Measurements from ENCODE around the gene CLN5.

DNA sequence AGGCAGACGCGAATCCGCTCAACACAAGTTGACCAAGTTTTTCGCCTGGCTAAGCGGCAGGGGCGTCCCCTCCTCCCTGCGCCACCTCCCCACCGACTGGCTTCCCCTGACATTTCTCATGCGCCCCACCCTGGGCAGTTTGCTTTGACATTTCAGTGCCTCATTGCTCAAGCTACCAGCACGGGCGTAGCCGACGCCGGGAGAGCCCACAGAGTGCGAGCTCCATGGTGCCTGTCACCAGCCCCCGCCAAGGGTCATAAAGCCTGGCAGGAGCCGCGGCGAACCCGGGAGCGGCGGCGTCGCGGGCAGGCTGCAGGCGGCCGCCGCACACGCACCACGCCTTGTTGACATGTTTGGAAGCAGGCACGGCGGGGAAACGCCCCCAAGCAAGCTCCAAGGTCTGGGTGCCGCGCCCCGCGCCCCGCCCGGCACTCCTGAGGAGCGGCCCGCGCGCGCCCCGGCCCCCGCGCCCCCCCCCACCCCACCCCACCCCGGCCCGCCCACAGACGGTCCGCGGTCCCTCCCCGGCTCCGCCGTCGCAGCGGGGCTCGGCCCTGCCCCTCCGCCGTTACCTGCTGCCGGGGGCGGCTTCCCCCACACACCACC lies 34.5 kb downstream of the CLN5 start:
- TF ChIP-seq, protein P1, sequence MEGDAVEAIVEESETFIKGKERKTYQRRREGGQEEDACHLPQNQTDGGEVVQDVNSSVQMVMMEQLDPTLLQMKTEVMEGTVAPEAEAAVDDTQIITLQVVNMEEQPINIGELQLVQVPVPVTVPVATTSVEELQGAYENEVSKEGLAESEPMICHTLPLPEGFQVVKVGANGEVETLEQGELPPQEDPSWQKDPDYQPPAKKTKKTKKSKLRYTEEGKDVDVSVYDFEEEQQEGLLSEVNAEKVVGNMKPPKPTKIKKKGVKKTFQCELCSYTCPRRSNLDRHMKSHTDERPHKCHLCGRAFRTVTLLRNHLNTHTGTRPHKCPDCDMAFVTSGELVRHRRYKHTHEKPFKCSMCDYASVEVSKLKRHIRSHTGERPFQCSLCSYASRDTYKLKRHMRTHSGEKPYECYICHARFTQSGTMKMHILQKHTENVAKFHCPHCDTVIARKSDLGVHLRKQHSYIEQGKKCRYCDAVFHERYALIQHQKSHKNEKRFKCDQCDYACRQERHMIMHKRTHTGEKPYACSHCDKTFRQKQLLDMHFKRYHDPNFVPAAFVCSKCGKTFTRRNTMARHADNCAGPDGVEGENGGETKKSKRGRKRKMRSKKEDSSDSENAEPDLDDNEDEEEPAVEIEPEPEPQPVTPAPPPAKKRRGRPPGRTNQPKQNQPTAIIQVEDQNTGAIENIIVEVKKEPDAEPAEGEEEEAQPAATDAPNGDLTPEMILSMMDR (conservative IDR thresholded peaks at IDR 0.05), result no peak
- no peak for TF ChIP-seq EZH2 (IDR thresholded peaks at IDR 0.05; ENCODE audit: low read depth)
